ENCODE measurements around the gene TLDC2. TPM values are rescaled to one million over a fixed set of nuclear protein-coding genes. Genes with fewer than 3 reads are reported as not detected.

Gene TLDC2
- polyA plus RNA-seq, 3 donors, result not detected

- no peak overlapping the region for H3K27ac Mint-ChIP-seq
- no peak overlapping the region for H3K4me3 Mint-ChIP-seq
- H3K27me3 Mint-ChIP-seq (ENCODE audit: low read depth in 3 of 3), result peaks cover 0 to 2% (median 0%) of the 10 kb centered on the region in 3 donors
- TF ChIP-seq CTCF (IDR thresholded peaks at IDR 0.05), result no peak
- Histone ChIP-seq H3K4me2 (replicated peaks; ENCODE audit: extremely low read depth, low read length, poor library complexity, severe bottlenecking) (no peak overlapping the region), H3K4me1 (ENCODE audit: control insufficient read depth in 1 of 2, insufficient read depth in 2 of 2, low read length in 2 of 2) (peaks cover 22 to 35% of the 10 kb centered on the region in 2 donors), H4K20me1 (ENCODE audit: insufficient read depth, low read length) (peaks cover 13% of the 10 kb centered on the region), H3K79me2 (ENCODE audit: insufficient read depth, low read length) (peaks cover 4% of the 10 kb centered on the region), H3K9ac (ENCODE audit: insufficient read depth, low read length, poor library complexity, severe bottlenecking) (no peak overlapping the region), H3K4me3 (replicated peaks in 1 of 3; ENCODE audit: low read depth in 2 of 3, low read length in 3 of 3) (no peak overlapping the region), H3K9me3 (replicated peaks in 1 of 2; ENCODE audit: control insufficient read depth in 1 of 2, insufficient read depth in 1 of 2, low read length in 2 of 2) (no peaks in the 10 kb centered on the region), H2AFZ (ENCODE audit: insufficient read depth, low read depth, low read length, poor library complexity, severe bottlenecking) (no peak overlapping the region), H3K36me3 (replicated peaks in 1 of 2; ENCODE audit: control insufficient read depth in 1 of 2, insufficient read depth in 2 of 2, low read length in 2 of 2) (no peaks in the 10 kb centered on the region), H3K27ac (ENCODE audit: low read depth in 1 of 2, low read length in 2 of 2) (no peak overlapping the region), H3K27me3 (ENCODE audit: control insufficient read depth in 2 of 2, insufficient read depth in 2 of 2, low read length in 2 of 2) (no peaks in the 10 kb centered on the region)
- intact Hi-C loops (cut with micrococcal nuclease), result no loop called here
- peaks cover 0 to 8% of the 10 kb centered on the region in 2 donors for H3K36me3 Mint-ChIP-seq
- DNase-seq, result no peak
- no CpG with 5 or more reads among the region's 1 CpG for WGBS (ENCODE audit: insufficient coverage)
- peaks cover 0 to 5% (median 3%) of the 10 kb centered on the region in 7 donors for H3K9me3 Mint-ChIP-seq
- peaks cover 32% of the 10 kb centered on the region for H3K4me1 Mint-ChIP-seq
Observed at GRCh38 chr20:36847710-36848040, 28.3 kb upstream of the TLDC2 start.

DNA sequence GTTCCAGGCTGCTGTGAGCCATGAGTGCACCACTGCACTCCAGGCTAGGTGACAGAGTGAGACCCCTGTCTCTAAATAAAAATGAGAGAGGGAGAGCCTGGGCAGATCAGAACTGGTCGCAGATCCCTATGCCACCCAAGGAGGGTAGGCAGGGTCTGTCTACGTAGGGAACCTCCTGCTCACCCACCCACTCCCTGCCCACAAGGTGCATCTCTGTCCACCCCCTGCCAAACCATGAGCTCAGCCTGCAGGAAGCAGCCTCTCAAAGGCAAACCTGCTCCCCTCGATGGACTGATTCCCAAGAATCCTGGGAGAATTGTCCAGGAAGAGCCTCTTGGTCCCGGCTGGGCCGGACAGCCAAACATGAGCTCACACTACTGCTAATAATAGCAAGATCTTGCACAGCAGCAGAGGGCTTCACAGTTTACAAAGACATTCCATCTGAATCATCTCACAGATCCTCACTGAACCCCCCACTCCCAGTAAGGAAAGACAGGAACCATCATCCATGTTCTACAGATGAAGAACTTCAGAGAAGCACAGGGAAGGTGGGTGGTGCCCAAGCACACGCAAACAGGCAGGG is 27.8 kb upstream of the TLDC2 start:
- Histone ChIP-seq H3K9me3 (replicated peaks in 1 of 2; ENCODE audit: control insufficient read depth in 1 of 2, insufficient read depth in 1 of 2, low read length in 2 of 2) (no peaks in the 10 kb centered on the region), H3K36me3 (replicated peaks in 1 of 2; ENCODE audit: control insufficient read depth in 1 of 2, insufficient read depth in 2 of 2, low read length in 2 of 2) (peaks cover 2% of the 10 kb centered on the region in 2 donors), H2AFZ (ENCODE audit: insufficient read depth, low read depth, low read length, poor library complexity, severe bottlenecking) (no peak overlapping the region), H3K4me3 (replicated peaks in 1 of 3; ENCODE audit: low read depth in 2 of 3, low read length in 3 of 3) (no peak overlapping the region), H3K4me1 (ENCODE audit: control insufficient read depth in 1 of 2, insufficient read depth in 2 of 2, low read length in 2 of 2) (peaks cover 17 to 30% of the 10 kb centered on the region in 2 donors), H3K27ac (ENCODE audit: low read depth in 1 of 2, low read length in 2 of 2) (no peak overlapping the region), H3K9ac (ENCODE audit: insufficient read depth, low read length, poor library complexity, severe bottlenecking) (no peak overlapping the region), H3K79me2 (ENCODE audit: insufficient read depth, low read length) (peaks cover 4% of the 10 kb centered on the region), H3K27me3 (ENCODE audit: control insufficient read depth in 2 of 2, insufficient read depth in 2 of 2, low read length in 2 of 2) (no peaks in the 10 kb centered on the region), H4K20me1 (ENCODE audit: insufficient read depth, low read length) (peaks cover 13% of the 10 kb centered on the region), H3K4me2 (replicated peaks; ENCODE audit: extremely low read depth, low read length, poor library complexity, severe bottlenecking) (no peak overlapping the region)
- no peak for TF ChIP-seq CTCF (IDR thresholded peaks at IDR 0.05)
- Mint-ChIP-seq H3K27me3 (ENCODE audit: low read depth in 3 of 3) (peaks cover 0 to 2% (median 0%) of the 10 kb centered on the region in 3 donors), H3K27ac (peak overlapping the region in 5 of 7 donors; percentile 2 to 81 (median 60)), H3K36me3 (peaks cover 3 to 11% of the 10 kb centered on the region in 2 donors), H3K9me3 (peaks cover 0 to 5% (median 3%) of the 10 kb centered on the region in 7 donors), H3K4me1 (peaks cover 27% of the 10 kb centered on the region), H3K4me3 (no peak overlapping the region)
- no peak for DNase-seq
- intact Hi-C loops (cut with micrococcal nuclease), result no loop called here
- 94% methylated on average over 3 of the region's 6 CpGs for WGBS (ENCODE audit: insufficient coverage)

Data from CD14-positive monocyte (primary cell).